Lung microvascular endothelial cell (primary cell): ENCODE data around the gene TAAR9. TPM values are rescaled to one million over a fixed set of nuclear protein-coding genes. Genes with fewer than 3 reads are reported as not detected.

ENCODE experiments used
- DNase-seq, 2 donors: peaks; one replicate each; pipeline versions ENCODE4 v3.0.0 to v3.0.0-alpha.2; 2010; ENCODE audit warnings: low read depth in 2 of 2
- total RNA-seq: library from RNA; depleted of rRNA; stranded (reverse); fragments of >200 nt; gene quantifications from 2 replicates; pipeline ENCODE4 v1.2.1, GENCODE V29; 2014

Gene TAAR9
- total RNA-seq, 1 donor from 2014 or later = not detected

- DNase-seq = no peak
These were observed 49.3 kb downstream of the TAAR9 start for GRCh38 chr6:132587424-132587823.

Other genes starting within 250 kb of the TAAR9 start
- under 0.01 and 0.22 TPM in 2 replicates for gene MOXD1, start 136.8 kb upstream of the TAAR9 start, total RNA-seq
- gene STX7, start 25.2 kb upstream of the TAAR9 start, total RNA-seq = 19.8 and 52.0 TPM in 2 replicates
- not detected in 2 replicates for gene TAAR8, start 14.4 kb downstream of the TAAR9 start, total RNA-seq
- gene TAAR6, start 32.0 kb downstream of the TAAR9 start, total RNA-seq = not detected in 2 replicates
- not detected in 2 replicates for gene TAAR5, start 51.5 kb downstream of the TAAR9 start, total RNA-seq
- not detected in 2 replicates for gene TAAR2, start 86.0 kb downstream of the TAAR9 start, total RNA-seq
- not detected in 2 replicates for gene TAAR1, start 120.9 kb downstream of the TAAR9 start, total RNA-seq
- under 0.01 TPM in 1 of 2 replicates, not detected in the other for gene VNN1, start 175.8 kb downstream of the TAAR9 start, total RNA-seq
- gene VNN2, start 219.6 kb downstream of the TAAR9 start, total RNA-seq = not detected in 2 replicates